Ovary (tissue), 9 donors: ENCODE measurements around the gene LDLR. TPM values are rescaled to one million over a fixed set of nuclear protein-coding genes. Genes with fewer than 3 reads are reported as not detected.
A peak's percentile ranks its signal among the peaks of the same experiment; 100 is the strongest.
"Not testable (repeated sequence)": the region's sequence is repeated elsewhere in the genome, so short reads cannot be mapped to it uniquely, and the experiment has no call there.

Experiments used
- DNase-seq, 5 donors: peaks; one replicate each; pipeline ENCODE4 v3.0.0-alpha.2; 2019 to 2020
- H3K27ac ChIP-seq, 2 donors: fragments of 200-600 bp; one replicate each; pipeline versions ENCODE4 v1.5.1 to v1.8.0; 2019 to 2022
- H3K27me3 ChIP-seq: fragments of 200-600 bp; one replicate; pipeline ENCODE4 v1.8.0; 2022
- H3K36me3 ChIP-seq: fragments of 200-600 bp; sonication (generic); one replicate; pipeline ENCODE4 v1.5.1; 2019
- H3K4me1 ChIP-seq: one replicate; pipeline ENCODE4 v1.8.1; 2013; ENCODE audit warnings: mild to moderate bottlenecking, moderate library complexity; ENCODE audit not compliant: insufficient read depth
- H3K4me3 ChIP-seq: fragments of 200-600 bp; sonication (generic); one replicate; pipeline ENCODE4 v1.5.1; 2017
- H3K9me3 ChIP-seq, 2 donors: fragments of 200-600 bp in 1 of 2; sonication (generic) in 1 of 2; one replicate each; pipeline versions ENCODE4 v1.5.1 to v1.8.1; 2013 to 2019; ENCODE audit warnings: mild to moderate bottlenecking in 1 of 2, moderate library complexity in 1 of 2
- EP300 ChIP-seq: sonication (generic); formaldehyde crosslinking; IDR thresholded peaks from one replicate; pipeline ENCODE4 v1.6.1; 2017; ENCODE audit warnings: antibody characterized with exemption
- POLR2A ChIP-seq: fragments of 450-650 bp; IDR thresholded peaks from one replicate; pipeline ENCODE4 v1.6.1; 2017; ENCODE audit warnings: antibody characterized with exemption, mild to moderate bottlenecking, moderate library complexity
- WGBS, 3 donors: extraction: QIAGEN DNeasy Blood & Tissue Kit in 1 of 3; methylation state at CpG; one replicate each; pipeline versions ENCODE4 v1.1.5 to v1.1.7; 2013 to 2017; 5-methylcytosine and 5-hydroxymethylcytosine counted together
- intact Hi-C, 4 donors: fragments of 100-400 bp; cut with DNase I; formaldehyde crosslinking; loops; one replicate each; pipeline versions ENCODE4 v1.11.0 to v1.15.1; 2022 to 2023
- polyA plus RNA-seq, 2 donors: library from polyadenylated mRNA; stranded (reverse); fragments of 200-250 nt in 1 of 2; fragments of 350-450 nt in 1 of 2; fragmentation: Illumina TruSeq in 1 of 2; extraction: RNeasy Lipid Tissue Mini Kit (QIAGEN cat#74804) in 1 of 2; gene quantifications; one replicate each; pipeline ENCODE4 v1.2.3, GENCODE V29; 2013 to 2014
- total RNA-seq, 7 donors: library from RNA; depleted of rRNA in 2 of 7; stranded (reverse); fragments of >200 nt in 2 of 7; fragmentation: NEBNext Ultra II Directional in 3 of 7; extraction: Animal tissue kit (Norgen Biotek cat#: 25700) in 3 of 7; gene quantifications; one replicate each; pipeline versions ENCODE4 v1.1.0 to v1.2.4, GENCODE V29; 2016 to 2023
- TF ChIP-seq, protein P1 (sequence below), 3 donors: fragments of 450-650 bp in 2 of 3; fragments of 200-600 bp in 1 of 3; IDR thresholded peaks; one replicate each; pipeline versions ENCODE4 v1.5.1 to v1.8.0; 2016 to 2022; ENCODE audit warnings: antibody characterized with exemption in 3 of 3, mild to moderate bottlenecking in 1 of 3
- donor health status: DM: no; HTN: no; CAD: no; lungs with moderate emphysema.
- donor health status: DM: no; HTN: no; CAD: no.
- donor health status: Bipolar disorder and iron deficiency.
- donor health status: DM: yes; HTN: yes; CAD: no.
- donor health status: DM: no; HTN: no; CAD: no.
- donor health status: DM: yes; HTN: yes; CAD: no.

LDLR gene
- total and polyA plus RNA-seq, 9 donors = 31.1 to 436 (median 141) TPM

DNA sequence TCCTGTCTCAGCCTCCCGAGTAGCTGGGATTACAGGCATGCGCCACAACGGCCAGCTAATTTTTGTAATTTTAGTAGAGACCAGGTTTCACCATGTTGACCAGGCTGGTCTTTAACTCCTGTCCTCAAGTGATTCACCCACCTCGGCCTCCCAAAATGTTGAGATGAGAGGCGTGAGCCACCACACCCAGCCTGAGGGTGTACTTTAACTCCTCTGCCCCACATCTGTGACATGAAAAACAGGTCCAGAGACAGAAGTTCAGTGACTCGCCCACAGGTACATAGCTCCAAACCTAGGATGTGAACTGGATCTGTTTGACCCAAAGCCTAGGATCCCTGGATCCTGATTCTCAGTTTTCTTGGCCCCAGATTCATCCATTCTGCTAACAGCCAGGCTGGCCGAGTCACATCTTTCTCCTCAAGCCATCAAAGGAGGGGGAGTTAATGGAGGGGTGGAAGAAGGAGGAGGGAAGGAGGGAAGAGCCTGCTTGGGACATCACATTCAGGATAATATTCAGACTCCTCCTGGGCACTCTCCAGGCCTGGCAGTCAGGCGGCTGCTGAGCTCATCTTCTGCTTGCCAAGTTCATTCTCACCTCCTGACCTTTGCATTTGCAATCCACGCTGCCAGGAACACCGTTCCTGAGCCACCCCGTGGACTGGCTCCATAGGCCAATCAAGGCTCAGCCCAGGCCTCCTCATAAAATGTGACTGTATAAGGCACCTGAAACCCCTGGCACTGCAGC, 63.2 kb downstream of the LDLR start:
- Histone ChIP-seq H3K36me3 (no peaks in the 10 kb centered on the region), H3K4me1 (peaks cover 7% of the 10 kb centered on the region), H3K4me3 (no peak overlapping the region), H3K27me3 (no peaks in the 10 kb centered on the region), H3K9me3 (no peaks in the 10 kb centered on the region), H3K27ac (peak overlapping the region; percentile 46 to 57)
- WGBS, 3 donors = 44 to 53% (median 51%) methylated on average over 11 of the region's 11 CpGs
- TF ChIP-seq, protein P1, sequence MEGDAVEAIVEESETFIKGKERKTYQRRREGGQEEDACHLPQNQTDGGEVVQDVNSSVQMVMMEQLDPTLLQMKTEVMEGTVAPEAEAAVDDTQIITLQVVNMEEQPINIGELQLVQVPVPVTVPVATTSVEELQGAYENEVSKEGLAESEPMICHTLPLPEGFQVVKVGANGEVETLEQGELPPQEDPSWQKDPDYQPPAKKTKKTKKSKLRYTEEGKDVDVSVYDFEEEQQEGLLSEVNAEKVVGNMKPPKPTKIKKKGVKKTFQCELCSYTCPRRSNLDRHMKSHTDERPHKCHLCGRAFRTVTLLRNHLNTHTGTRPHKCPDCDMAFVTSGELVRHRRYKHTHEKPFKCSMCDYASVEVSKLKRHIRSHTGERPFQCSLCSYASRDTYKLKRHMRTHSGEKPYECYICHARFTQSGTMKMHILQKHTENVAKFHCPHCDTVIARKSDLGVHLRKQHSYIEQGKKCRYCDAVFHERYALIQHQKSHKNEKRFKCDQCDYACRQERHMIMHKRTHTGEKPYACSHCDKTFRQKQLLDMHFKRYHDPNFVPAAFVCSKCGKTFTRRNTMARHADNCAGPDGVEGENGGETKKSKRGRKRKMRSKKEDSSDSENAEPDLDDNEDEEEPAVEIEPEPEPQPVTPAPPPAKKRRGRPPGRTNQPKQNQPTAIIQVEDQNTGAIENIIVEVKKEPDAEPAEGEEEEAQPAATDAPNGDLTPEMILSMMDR (IDR thresholded peaks at IDR 0.05) = no peak
- TF ChIP-seq POLR2A (no peak), EP300 (peak; percentile 23)
- intact Hi-C loops = no loop called here
- peak in 4 of 5 donors; percentile 64 to 78 (median 67) for DNase-seq

DNA sequence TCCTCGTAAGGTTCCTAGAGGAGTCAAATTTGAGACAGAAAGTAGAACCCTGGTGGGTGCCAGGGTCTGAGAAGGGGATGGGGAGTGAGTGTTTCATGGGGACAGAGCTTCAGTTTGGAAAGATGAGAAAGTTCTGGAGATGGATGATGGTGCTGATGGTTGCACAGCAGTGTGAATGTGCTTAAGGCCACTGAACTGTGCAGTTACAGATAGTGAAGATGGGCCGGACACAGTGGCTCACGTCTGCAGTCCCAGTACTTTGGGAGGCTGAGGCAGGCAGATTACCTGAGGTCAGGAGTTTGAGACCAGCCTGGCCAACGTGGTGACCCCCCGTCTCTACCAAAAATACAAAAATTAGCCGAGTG, 65.4 kb downstream of the LDLR start:
- intact Hi-C loops = loop anchor here in 1 of 4 donors (5.0 kb wide), 1 partner anchor 43 kb away; the partner anchor contains the start of gene KANK2
- WGBS, 3 donors = 32 to 44% (median 37%) methylated on average over 6 of the region's 6 CpGs
- Histone ChIP-seq H3K4me1 (peaks cover 15% of the 10 kb centered on the region), H3K36me3 (no peaks in the 10 kb centered on the region), H3K27ac (no peak overlapping the region), H3K9me3 (no peaks in the 10 kb centered on the region), H3K4me3 (no peak overlapping the region), H3K27me3 (no peaks in the 10 kb centered on the region)
- DNase-seq = no peak
- TF ChIP-seq EP300 = no peak
- TF ChIP-seq, protein P1 (IDR thresholded peaks at IDR 0.05) = no peak
- no peak for TF ChIP-seq POLR2A

DNA sequence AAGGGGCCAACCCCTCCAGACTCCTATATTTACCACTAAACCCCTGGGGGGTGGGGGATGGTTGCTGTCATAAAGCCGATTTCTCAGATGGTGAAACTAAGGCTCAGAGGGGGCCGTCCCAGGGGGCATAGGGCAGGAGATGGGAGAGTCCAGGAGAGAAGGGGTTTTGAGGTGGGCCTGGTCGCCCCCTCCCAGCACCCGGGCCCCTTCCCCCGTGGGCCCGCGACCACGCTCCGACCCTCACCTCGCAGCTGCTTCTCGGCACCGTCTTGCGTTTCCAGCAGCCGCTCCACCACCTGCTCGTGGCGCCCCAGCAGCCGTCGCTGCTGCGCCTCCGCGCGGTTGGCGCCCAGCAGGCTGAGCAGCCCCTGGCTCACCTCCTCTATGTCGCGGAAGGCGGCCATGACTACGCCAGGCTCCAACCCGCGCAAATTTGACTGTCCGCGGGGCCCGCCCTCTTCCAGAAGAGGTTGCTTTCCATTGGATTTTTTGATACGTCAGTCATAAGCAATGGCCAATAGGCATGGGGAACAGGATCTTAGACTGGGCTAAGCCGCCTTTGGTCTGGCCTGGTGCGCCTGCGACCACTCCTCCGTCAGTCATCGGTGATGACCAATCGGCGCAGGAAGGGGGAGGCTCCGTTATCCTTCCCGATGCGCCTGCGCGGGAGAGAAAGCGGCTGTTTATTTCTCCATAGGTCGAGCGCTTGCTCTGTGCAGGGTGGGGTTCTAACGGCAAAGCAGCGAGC, 66.3 kb downstream of the LDLR start, which contains the start of gene SPC24:
TSS of gene SPC24 (minus strand) at position 410 of the 748 bp plus-strand sequence. CDS start at position 404, 6 bp downstream.
- no peaks in the 10 kb centered on the region for H3K9me3 ChIP-seq
- intact Hi-C loops = loop anchor here in 1 of 4 donors (5.0 kb wide), 1 partner anchor 42 kb away; the partner anchor contains the start of gene KANK2
- peak within 1 kb of the TSS; percentile 30 to 56 for H3K27ac ChIP-seq
- H3K36me3 ChIP-seq = no peaks in the 10 kb centered on the region
- peak; percentile 92 to 95 (median 94) for DNase-seq
- H3K27me3 ChIP-seq = no peaks in the 10 kb centered on the region
- TF ChIP-seq EP300 (no peak), POLR2A (no peak)
- TF ChIP-seq, protein P1 (IDR thresholded peaks at IDR 0.05) = no peak
- H3K4me3 ChIP-seq = peak within 1 kb of the TSS; percentile 44
- peaks cover 15% of the 10 kb centered on the region for H3K4me1 ChIP-seq
- 0 to 2% (median 1%) methylated on average over 48 to 50 of the region's 50 CpGs for WGBS, 3 donors

DNA sequence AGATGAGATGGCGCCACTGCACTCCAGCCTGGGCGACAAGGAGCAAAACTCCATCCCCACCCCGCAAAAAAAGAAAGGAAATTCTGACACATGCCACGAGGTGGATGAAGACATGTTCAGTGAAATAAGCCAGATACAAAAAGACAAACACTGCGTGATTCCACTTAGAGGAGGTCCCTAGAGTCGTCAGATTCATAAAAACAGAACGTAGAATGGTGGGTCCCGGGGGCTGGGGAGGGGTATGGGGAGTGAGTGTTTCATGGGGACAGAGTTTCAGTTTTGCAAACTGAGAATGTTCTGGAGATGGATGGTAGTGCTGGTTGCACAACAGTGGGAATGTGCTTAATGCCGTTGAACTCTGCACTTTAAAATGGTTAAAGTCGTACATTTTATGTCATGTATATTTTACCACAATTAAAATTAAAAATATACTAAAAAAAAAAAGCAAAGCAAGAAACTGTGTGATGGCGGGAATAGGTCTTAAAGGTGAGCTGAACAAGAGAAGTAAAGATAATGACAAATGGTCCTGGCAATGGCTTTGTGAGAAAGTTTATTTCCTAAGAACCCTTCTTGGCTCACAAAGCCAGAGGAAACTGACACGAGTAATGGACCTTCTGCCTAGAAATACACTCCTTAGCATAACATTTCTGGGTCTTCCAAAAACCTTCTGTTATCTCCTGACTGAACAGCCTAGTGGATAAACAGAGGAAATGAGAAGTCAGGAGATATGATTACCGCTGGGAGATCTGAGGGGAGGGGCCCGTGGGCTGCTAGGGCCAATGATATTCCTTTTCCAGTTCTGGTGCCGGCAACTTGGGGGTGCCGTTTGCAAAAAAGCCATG, 70.6 kb downstream of the LDLR start:
- Histone ChIP-seq H3K9me3 (no peaks in the 10 kb centered on the region), H3K4me3 (no peak overlapping the region), H3K4me1 (peaks cover 15% of the 10 kb centered on the region), H3K27ac (peak overlapping the region; percentile 6 to 27), H3K27me3 (no peaks in the 10 kb centered on the region), H3K36me3 (no peaks in the 10 kb centered on the region)
- peak in 1 of 5 donors; percentile 65 for DNase-seq
- intact Hi-C loops = loop anchor here in 1 of 4 donors (5.0 kb wide), 1 partner anchor 37 kb away; the partner anchor contains the start of gene KANK2
- WGBS, 3 donors = 14 to 19% (median 16%) methylated on average over 16 of the region's 16 CpGs
- TF ChIP-seq EP300 (no peak), POLR2A (no peak)
- TF ChIP-seq, protein P1 (IDR thresholded peaks at IDR 0.05) = no peak

GRCh38 chr19:11160440-11160768, 71.1 kb downstream of the LDLR start:
- WGBS, 3 donors = 90 to 94% (median 94%) methylated on average over 2 of the region's 2 CpGs
- H3K36me3 ChIP-seq, intact Hi-C loops, DNase-seq, H3K27me3 ChIP-seq, H3K9me3 ChIP-seq, H3K4me3 ChIP-seq: not testable (repeated sequence)
- H3K4me1 ChIP-seq = peaks cover 12% of the 10 kb centered on the region
- H3K27ac ChIP-seq = peak overlapping the region; percentile 6 to 14
